ENCODE data around the gene DYSF. TPM values are rescaled to one million over a fixed set of nuclear protein-coding genes. Genes with fewer than 3 reads are reported as not detected.

The DYSF gene
- total RNA-seq, 1 experiment from 2014 or later: 5.5 TPM

- H3K4me2 ChIP-seq (ENCODE audit: insufficient read depth, insufficient read length, low read length): peak overlapping the region; percentile 18
- no peak overlapping the region for H4K5ac ChIP-seq (ENCODE audit: insufficient read length, low read depth, low read length)
- no peak overlapping the region for H3T11ph ChIP-seq (ENCODE audit: low read length)
- H3K79me1 ChIP-seq (ENCODE audit: insufficient read depth, low read depth, low read length, poor library complexity, severe bottlenecking): no peaks in the 10 kb centered on the region
- no peaks in the 10 kb centered on the region for H3K9me3 ChIP-seq (ENCODE audit: control insufficient read depth, low read depth, low read length)
- H3K27ac ChIP-seq (ENCODE audit: insufficient read length, low read depth, low read length): peak overlapping the region; percentile 54
- no peak overlapping the region for H4K91ac ChIP-seq (ENCODE audit: insufficient read length, low read depth, low read length)
- no peak overlapping the region for H3K23ac ChIP-seq (ENCODE audit: insufficient read length, low read depth, low read length)
- no peak overlapping the region for H3K56ac ChIP-seq (ENCODE audit: insufficient read length, low read depth, low read length)
- no peak overlapping the region for H2BK5ac ChIP-seq (ENCODE audit: insufficient read length, low read length)
- H3K23me2 ChIP-seq (ENCODE audit: insufficient read length, low read depth, low read length, poor library complexity, severe bottlenecking): peaks cover 13% of the 10 kb centered on the region
- H4K20me1 ChIP-seq (ENCODE audit: control insufficient read depth, insufficient read depth, insufficient read length): no peaks in the 10 kb centered on the region
- Mint-ChIP-seq H3K27ac (peak overlapping the region in 1 of 3 experiments; percentile 95; a peak in 2 of 7 replicates), H3K9me3 (no peaks in the 10 kb centered on the region), H3K4me1 (peaks cover 45 to 47% of the 10 kb centered on the region in 2 experiments), H3K4me3 (peak overlapping the region; percentile 36 to 77), H3K36me3 (ENCODE audit: insufficient read depth in 1 of 3, low read depth in 3 of 3) (no peaks in the 10 kb centered on the region), H3K27me3 (ENCODE audit: low read depth) (peaks cover 62% of the 10 kb centered on the region)
- no peak overlapping the region for H2AFZ ChIP-seq (ENCODE audit: low read length)
- no peak overlapping the region for H3K9ac ChIP-seq (ENCODE audit: extremely low read depth, insufficient read length, low read length)
- peaks cover 14% of the 10 kb centered on the region for H3K4me1 ChIP-seq (ENCODE audit: insufficient read depth, low read length)
- no peak overlapping the region for H3K18ac ChIP-seq (ENCODE audit: insufficient read length, low read depth, low read length)
- H3K79me2 ChIP-seq (ENCODE audit: insufficient read depth, low read length): no peaks in the 10 kb centered on the region
- no peak overlapping the region for H4K8ac ChIP-seq (replicated peaks; ENCODE audit: insufficient read length, low read depth, low read length)
- peaks cover 16% of the 10 kb centered on the region; the same call in 1 of the 2 replicates for H3K27me3 ChIP-seq (ENCODE audit: insufficient read depth, low read length)
- WGBS (ENCODE audit: extremely low coverage, insufficient read length, low lambda C conversion rate): no CpG with 5 or more reads among the region's 8 CpGs
- no peak overlapping the region for H3K14ac ChIP-seq (ENCODE audit: insufficient read depth, low read length)
- H2AK5ac ChIP-seq (ENCODE audit: insufficient read length, low read length): no peak overlapping the region
- no peak overlapping the region for H2BK15ac ChIP-seq (ENCODE audit: low read depth, low read length)
- H2BK120ac ChIP-seq (ENCODE audit: low read depth, low read length, poor library complexity, severe bottlenecking): no peak overlapping the region
- peak; percentile 50 for DNase-seq
- TF ChIP-seq CTCF (conservative IDR thresholded peaks at IDR 0.05): peak; percentile 37; the same call in 2 of the 3 replicates
- H2BK12ac ChIP-seq (ENCODE audit: insufficient read length, low read depth, low read length): no peak overlapping the region
- no peak overlapping the region for H2BK20ac ChIP-seq (ENCODE audit: low read depth, low read length, poor library complexity, severe bottlenecking)
- no peak overlapping the region for H3K4ac ChIP-seq (ENCODE audit: low read depth, low read length)
Measured at GRCh38 chr2:71455011-71455740, 1.8 kb downstream of the DYSF start.

Measured in H9 (cell line).